HuH-7.5 (cell line): ENCODE measurements around the gene R3HDM1.
"Not testable (repeated sequence)": the region's sequence is repeated elsewhere in the genome, so short reads cannot be mapped to it uniquely, and the experiment has no call there.

Source experiments
- DNase-seq: peaks from one replicate; pipeline ENCODE4 v3.0.0; 2011; ENCODE audit warnings: low spot score

R3HDM1 gene

GRCh38 chr2:135641156-135642068, 110.1 kb downstream of the R3HDM1 start:
- DNase-seq: no peak

GRCh38 chr2:135647836-135648579, 116.7 kb downstream of the R3HDM1 start:
- no peak for DNase-seq

GRCh38 chr2:135650721-135651120, 119.4 kb downstream of the R3HDM1 start:
- no peak for DNase-seq

- DNase-seq: no peak
Observed at GRCh38 chr2:135651717-135652116, 120.4 kb downstream of the R3HDM1 start.

- not testable (repeated sequence) for DNase-seq
Observed at GRCh38 chr2:135654239-135654638, 123.0 kb downstream of the R3HDM1 start.

- no peak for DNase-seq
Observed at GRCh38 chr2:135657806-135658582, 126.7 kb downstream of the R3HDM1 start.

- DNase-seq: no peak
Observed at GRCh38 chr2:135662088-135662487, 130.8 kb downstream of the R3HDM1 start.

- DNase-seq: no peak
Observed at GRCh38 chr2:135663148-135663700, 131.9 kb downstream of the R3HDM1 start.

GRCh38 chr2:135664623-135665068, 133.4 kb downstream of the R3HDM1 start:
- no peak for DNase-seq

- DNase-seq: no peak
Observed at GRCh38 chr2:135667045-135667444, 135.8 kb downstream of the R3HDM1 start.

- DNase-seq: no peak
Observed at GRCh38 chr2:135674453-135674852, 143.2 kb downstream of the R3HDM1 start.

- no peak for DNase-seq
Observed at GRCh38 chr2:135676031-135676430, 144.7 kb downstream of the R3HDM1 start.

GRCh38 chr2:135679125-135679524, 147.8 kb downstream of the R3HDM1 start:
- no peak for DNase-seq

GRCh38 chr2:135685361-135685760, 154.1 kb downstream of the R3HDM1 start:
- DNase-seq: no peak

GRCh38 chr2:135688978-135689377, 157.7 kb downstream of the R3HDM1 start:
- no peak for DNase-seq

GRCh38 chr2:135689679-135690078, 158.4 kb downstream of the R3HDM1 start:
- DNase-seq: no peak

- DNase-seq: no peak
Observed at GRCh38 chr2:135694711-135695110, 163.4 kb downstream of the R3HDM1 start.

- DNase-seq: no peak
Observed at GRCh38 chr2:135698838-135699237, 167.6 kb downstream of the R3HDM1 start.

GRCh38 chr2:135701442-135701841, 170.2 kb downstream of the R3HDM1 start:
- DNase-seq: no peak

GRCh38 chr2:135703300-135703699, 172.0 kb downstream of the R3HDM1 start:
- no peak for DNase-seq

- not testable (repeated sequence) for DNase-seq
Observed at GRCh38 chr2:135704075-135704474, 172.8 kb downstream of the R3HDM1 start.

GRCh38 chr2:135708159-135708558, 176.9 kb downstream of the R3HDM1 start:
- DNase-seq: no peak
